ENCODE results near the gene OR1S2.
"Not testable (repeated sequence)": the region's sequence is repeated elsewhere in the genome, so short reads cannot be mapped to it uniquely, and the experiment has no call there.

OR1S2 gene

GRCh38 chr11:58204042-58204441 is at the start of gene OR1S2:
Gene OR1S2 (minus strand): TSS chr11:58204142. CDS start chr11:58204142, 0 bp downstream.
- Histone ChIP-seq H3K4me3 (ENCODE audit: low read depth in 1 of 2, low read length in 2 of 2) (no peak within 1 kb of the TSS), H3K27ac (ENCODE audit: low read length) (no peak within 1 kb of the TSS), H3K9me3 (ENCODE audit: control insufficient read depth in 1 of 2, low read length in 2 of 2) (no peaks in the 10 kb centered on the region), H3K36me3 (ENCODE audit: control insufficient read depth in 1 of 2, insufficient read depth in 2 of 2, low read length in 2 of 2) (no peaks in the 10 kb centered on the region), H3K4me1 (ENCODE audit: control insufficient read depth in 1 of 2, insufficient read depth in 2 of 2, low read length in 2 of 2) (no peaks in the 10 kb centered on the region), H3K27me3 (ENCODE audit: low read depth, low read length) (no peaks in the 10 kb centered on the region)

- no peak overlapping the region for H3K4me3 ChIP-seq (ENCODE audit: low read depth in 1 of 2, low read length in 2 of 2)
- H3K27me3 ChIP-seq (ENCODE audit: low read depth, low read length) = no peaks in the 10 kb centered on the region
- no peaks in the 10 kb centered on the region for H3K36me3 ChIP-seq (ENCODE audit: control insufficient read depth in 1 of 2, insufficient read depth in 2 of 2, low read length in 2 of 2)
- H3K4me1 ChIP-seq (ENCODE audit: control insufficient read depth in 1 of 2, insufficient read depth in 2 of 2, low read length in 2 of 2) = no peaks in the 10 kb centered on the region
- no peak overlapping the region for H3K27ac ChIP-seq (ENCODE audit: low read length)
- H3K9me3 ChIP-seq (ENCODE audit: control insufficient read depth in 1 of 2, low read length in 2 of 2) = peaks cover 0 to 13% of the 10 kb centered on the region in 2 donors
Measured at GRCh38 chr11:58243954-58244353, 40.0 kb upstream of the OR1S2 start.

GRCh38 chr11:58227956-58228615 is 24.1 kb upstream of the OR1S2 start:
- no peaks in the 10 kb centered on the region for H3K27me3 ChIP-seq (ENCODE audit: low read depth, low read length)
- no peak overlapping the region for H3K27ac ChIP-seq (ENCODE audit: low read length)
- H3K36me3 ChIP-seq (ENCODE audit: control insufficient read depth in 1 of 2, insufficient read depth in 2 of 2, low read length in 2 of 2) = no peaks in the 10 kb centered on the region
- H3K9me3 ChIP-seq (ENCODE audit: control insufficient read depth in 1 of 2, low read length in 2 of 2) = no peaks in the 10 kb centered on the region
- no peaks in the 10 kb centered on the region for H3K4me1 ChIP-seq (ENCODE audit: control insufficient read depth in 1 of 2, insufficient read depth in 2 of 2, low read length in 2 of 2)
- no peak overlapping the region for H3K4me3 ChIP-seq (ENCODE audit: low read depth in 1 of 2, low read length in 2 of 2)

GRCh38 chr11:58222721-58223120 is 18.8 kb upstream of the OR1S2 start:
- H3K4me3 ChIP-seq (ENCODE audit: low read depth in 1 of 2, low read length in 2 of 2) = no peak overlapping the region

GRCh38 chr11:58216476-58216875 is 12.5 kb upstream of the OR1S2 start:
- H3K4me3 ChIP-seq (ENCODE audit: low read depth in 1 of 2, low read length in 2 of 2) = no peak overlapping the region
- H3K4me1 ChIP-seq (ENCODE audit: control insufficient read depth in 1 of 2, insufficient read depth in 2 of 2, low read length in 2 of 2) = no peaks in the 10 kb centered on the region
- no peaks in the 10 kb centered on the region for H3K27me3 ChIP-seq (ENCODE audit: low read depth, low read length)
- no peak overlapping the region for H3K27ac ChIP-seq (ENCODE audit: low read length)
- peaks cover 0 to 3% of the 10 kb centered on the region in 2 donors for H3K9me3 ChIP-seq (ENCODE audit: control insufficient read depth in 1 of 2, low read length in 2 of 2)
- no peaks in the 10 kb centered on the region for H3K36me3 ChIP-seq (ENCODE audit: control insufficient read depth in 1 of 2, insufficient read depth in 2 of 2, low read length in 2 of 2)

More at GRCh38 chr11:58222721-58223120, 18.8 kb upstream of the OR1S2 start:
- Histone ChIP-seq H3K27ac (ENCODE audit: low read length) (no peak overlapping the region), H3K4me1 (ENCODE audit: control insufficient read depth in 1 of 2, insufficient read depth in 2 of 2, low read length in 2 of 2) (no peaks in the 10 kb centered on the region), H3K36me3 (ENCODE audit: control insufficient read depth in 1 of 2, insufficient read depth in 2 of 2, low read length in 2 of 2) (no peaks in the 10 kb centered on the region), H3K9me3 (ENCODE audit: control insufficient read depth in 1 of 2, low read length in 2 of 2) (peaks cover 0 to 3% of the 10 kb centered on the region in 2 donors), H3K27me3 (ENCODE audit: low read depth, low read length) (no peaks in the 10 kb centered on the region)

GRCh38 chr11:58212420-58212819 is 8.5 kb upstream of the OR1S2 start, which contains the start of gene OR1S1:
Gene OR1S1 (plus strand): TSS chr11:58212720.
- H3K36me3 ChIP-seq (ENCODE audit: control insufficient read depth in 1 of 2, insufficient read depth in 2 of 2, low read length in 2 of 2); H3K4me3 ChIP-seq (ENCODE audit: low read depth in 1 of 2, low read length in 2 of 2); H3K27ac ChIP-seq (ENCODE audit: low read length); H3K9me3 ChIP-seq (ENCODE audit: control insufficient read depth in 1 of 2, low read length in 2 of 2); H3K4me1 ChIP-seq (ENCODE audit: control insufficient read depth in 1 of 2, insufficient read depth in 2 of 2, low read length in 2 of 2); H3K27me3 ChIP-seq (ENCODE audit: low read depth, low read length): not testable (repeated sequence)

GRCh38 chr11:58199271-58199670 is 4.7 kb downstream of the OR1S2 start:
- Histone ChIP-seq H3K4me3 (ENCODE audit: low read depth in 1 of 2, low read length in 2 of 2) (no peak overlapping the region), H3K27me3 (ENCODE audit: low read depth, low read length) (no peaks in the 10 kb centered on the region), H3K9me3 (ENCODE audit: control insufficient read depth in 1 of 2, low read length in 2 of 2) (peaks cover 0 to 2% of the 10 kb centered on the region in 2 donors), H3K27ac (ENCODE audit: low read length) (no peak overlapping the region), H3K36me3 (ENCODE audit: control insufficient read depth in 1 of 2, insufficient read depth in 2 of 2, low read length in 2 of 2) (no peaks in the 10 kb centered on the region), H3K4me1 (ENCODE audit: control insufficient read depth in 1 of 2, insufficient read depth in 2 of 2, low read length in 2 of 2) (no peaks in the 10 kb centered on the region)

GRCh38 chr11:58195939-58196338 is 8.0 kb downstream of the OR1S2 start:
- Histone ChIP-seq H3K4me1 (ENCODE audit: control insufficient read depth in 1 of 2, insufficient read depth in 2 of 2, low read length in 2 of 2) (no peaks in the 10 kb centered on the region), H3K27me3 (ENCODE audit: low read depth, low read length) (no peaks in the 10 kb centered on the region), H3K36me3 (ENCODE audit: control insufficient read depth in 1 of 2, insufficient read depth in 2 of 2, low read length in 2 of 2) (no peaks in the 10 kb centered on the region), H3K27ac (ENCODE audit: low read length) (no peak overlapping the region), H3K9me3 (ENCODE audit: control insufficient read depth in 1 of 2, low read length in 2 of 2) (peaks cover 0 to 2% of the 10 kb centered on the region in 2 donors), H3K4me3 (ENCODE audit: low read depth in 1 of 2, low read length in 2 of 2) (no peak overlapping the region)

GRCh38 chr11:58193391-58193790 is 10.6 kb downstream of the OR1S2 start:
- Histone ChIP-seq H3K4me1 (ENCODE audit: control insufficient read depth in 1 of 2, insufficient read depth in 2 of 2, low read length in 2 of 2) (no peaks in the 10 kb centered on the region), H3K4me3 (ENCODE audit: low read depth in 1 of 2, low read length in 2 of 2) (no peak overlapping the region), H3K36me3 (ENCODE audit: control insufficient read depth in 1 of 2, insufficient read depth in 2 of 2, low read length in 2 of 2) (no peaks in the 10 kb centered on the region), H3K27ac (ENCODE audit: low read length) (no peak overlapping the region), H3K9me3 (ENCODE audit: control insufficient read depth in 1 of 2, low read length in 2 of 2) (peaks cover 0 to under 1% of the 10 kb centered on the region in 2 donors), H3K27me3 (ENCODE audit: low read depth, low read length) (no peaks in the 10 kb centered on the region)

GRCh38 chr11:58192229-58192628 is 11.7 kb downstream of the OR1S2 start:
- Histone ChIP-seq H3K9me3 (ENCODE audit: control insufficient read depth in 1 of 2, low read length in 2 of 2) (no peaks in the 10 kb centered on the region), H3K4me3 (ENCODE audit: low read depth in 1 of 2, low read length in 2 of 2) (no peak overlapping the region), H3K27ac (ENCODE audit: low read length) (no peak overlapping the region), H3K36me3 (ENCODE audit: control insufficient read depth in 1 of 2, insufficient read depth in 2 of 2, low read length in 2 of 2) (no peaks in the 10 kb centered on the region), H3K27me3 (ENCODE audit: low read depth, low read length) (no peaks in the 10 kb centered on the region), H3K4me1 (ENCODE audit: control insufficient read depth in 1 of 2, insufficient read depth in 2 of 2, low read length in 2 of 2) (no peaks in the 10 kb centered on the region)

GRCh38 chr11:58188770-58189169 is 15.2 kb downstream of the OR1S2 start, which contains the start of gene OR9Q2:
Gene OR9Q2 (plus strand): TSS chr11:58189070. CDS start chr11:58190491, 1,421 bp downstream.
- H3K27me3 ChIP-seq (ENCODE audit: low read depth, low read length) = no peaks in the 10 kb centered on the region
- no peaks in the 10 kb centered on the region for H3K4me1 ChIP-seq (ENCODE audit: control insufficient read depth in 1 of 2, insufficient read depth in 2 of 2, low read length in 2 of 2)
- H3K27ac ChIP-seq (ENCODE audit: low read length) = no peak within 1 kb of the TSS

GRCh38 chr11:58186938-58187337 is 17.0 kb downstream of the OR1S2 start:
- Histone ChIP-seq H3K9me3 (ENCODE audit: control insufficient read depth in 1 of 2, low read length in 2 of 2) (no peaks in the 10 kb centered on the region), H3K4me3 (ENCODE audit: low read depth in 1 of 2, low read length in 2 of 2) (no peak overlapping the region), H3K36me3 (ENCODE audit: control insufficient read depth in 1 of 2, insufficient read depth in 2 of 2, low read length in 2 of 2) (no peaks in the 10 kb centered on the region), H3K27me3 (ENCODE audit: low read depth, low read length) (no peaks in the 10 kb centered on the region), H3K27ac (ENCODE audit: low read length) (no peak overlapping the region), H3K4me1 (ENCODE audit: control insufficient read depth in 1 of 2, insufficient read depth in 2 of 2, low read length in 2 of 2) (no peaks in the 10 kb centered on the region)

More at GRCh38 chr11:58188770-58189169, 15.2 kb downstream of the OR1S2 start, which contains the start of gene OR9Q2:
- Histone ChIP-seq H3K9me3 (ENCODE audit: control insufficient read depth in 1 of 2, low read length in 2 of 2) (no peaks in the 10 kb centered on the region), H3K4me3 (ENCODE audit: low read depth in 1 of 2, low read length in 2 of 2) (no peak within 1 kb of the TSS), H3K36me3 (ENCODE audit: control insufficient read depth in 1 of 2, insufficient read depth in 2 of 2, low read length in 2 of 2) (no peaks in the 10 kb centered on the region)

Data from muscle layer of duodenum (tissue), 2 donors.